Fibroblast of lung (primary cell): ENCODE measurements around the gene CNTFR. TPM values are rescaled to one million over a fixed set of nuclear protein-coding genes. Genes with fewer than 3 reads are reported as not detected.

Experiments
- DNase-seq, 2 donors: peaks; one replicate each; pipeline versions ENCODE4 v3.0.0 to v3.0.0-alpha.2; 2010; ENCODE audit warnings: low read depth in 2 of 2
- H2AFZ ChIP-seq: 2 replicates; pipeline ENCODE4 v1.5.1; 2012; ENCODE audit warnings: low read length, control low read depth, inconsistent platforms
- H3K27ac ChIP-seq: 2 replicates; pipeline ENCODE4 v1.5.1; 2011; ENCODE audit warnings: low read length, control low read depth; ENCODE audit not compliant: insufficient read depth
- H3K27me3 ChIP-seq: 2 replicates; pipeline ENCODE4 v1.5.1; 2011; ENCODE audit warnings: mild to moderate bottlenecking, low read length; ENCODE audit not compliant: control insufficient read depth, insufficient read depth
- H3K36me3 ChIP-seq: 2 replicates; pipeline ENCODE4 v1.5.1; 2011; ENCODE audit warnings: low read length; ENCODE audit not compliant: control insufficient read depth, insufficient read depth
- H3K4me1 ChIP-seq: 2 replicates; pipeline ENCODE4 v1.5.1; 2011; ENCODE audit warnings: low read length; ENCODE audit not compliant: control insufficient read depth, insufficient read depth; ENCODE audit errors: extremely low read depth
- H3K4me2 ChIP-seq: 2 replicates; pipeline ENCODE4 v1.5.1; 2011; ENCODE audit warnings: low read length, control low read depth; ENCODE audit not compliant: insufficient read depth; ENCODE audit errors: extremely low read depth
- H3K4me3 ChIP-seq, 4 experiments: fragments of 200-600 bp in 1 of 4; sonication (generic) in 1 of 4; replicated peaks in 1 of 4; 2 replicates each; pipeline ENCODE4 v1.5.1; 2011 to 2016; ENCODE audit warnings: low read length in 4 of 4, low read depth in 3 of 4, mild to moderate bottlenecking in 3 of 4, control low read depth in 2 of 4, inconsistent platforms in 1 of 4, mixed read lengths in 1 of 4; ENCODE audit not compliant: insufficient read depth in 1 of 4; ENCODE audit errors: control extremely low read depth in 1 of 4
- H3K79me2 ChIP-seq: 2 replicates; pipeline ENCODE4 v1.5.1; 2012; ENCODE audit warnings: mild to moderate bottlenecking, low read length, inconsistent platforms; ENCODE audit not compliant: control insufficient read depth, insufficient read depth
- H3K9ac ChIP-seq: 2 replicates; pipeline ENCODE4 v1.5.1; 2011; ENCODE audit warnings: mild to moderate bottlenecking, low read length, control low read depth; ENCODE audit not compliant: insufficient read depth
- H3K9me3 ChIP-seq: 2 replicates; pipeline ENCODE4 v1.5.1; 2012; ENCODE audit warnings: low read depth, low read length; ENCODE audit not compliant: control insufficient read depth, insufficient read depth
- H4K20me1 ChIP-seq: 2 replicates; pipeline ENCODE4 v1.5.1; 2011; ENCODE audit warnings: low read length; ENCODE audit not compliant: control insufficient read depth, insufficient read depth; ENCODE audit errors: extremely low read depth
- EZH2 ChIP-seq: IDR thresholded peaks from 2 replicates; pipeline ENCODE4 v1.5.1; 2012; ENCODE audit warnings: low read length, control low read depth, mild to moderate bottlenecking; ENCODE audit errors: missing control alignments
- polyA plus RNA-seq, 2 donors: library from polyadenylated mRNA; depleted of rRNA in 1 of 2; stranded (reverse) in 1 of 2; unstranded in 1 of 2; fragments of >200 nt; gene quantifications; 2 replicates each; pipeline ENCODE4 v1.2.1, GENCODE V29; 2011 to 2012; ENCODE audit warnings: missing spikeins in 1 of 2
- total RNA-seq: library from RNA; depleted of rRNA; stranded (reverse); fragments of >200 nt; gene quantifications from 2 replicates; pipeline ENCODE4 v1.2.1, GENCODE V29; 2014
- TF ChIP-seq, protein P1 (sequence below), 2 donors: IDR thresholded peaks in 1 of 2; conservative IDR thresholded peaks in 1 of 2; 1 replicate in 1 of 2; 2 replicates in 1 of 2; pipeline ENCODE4 v1.5.1; 2011 to 2012; ENCODE audit warnings: low read length in 2 of 2, control low read depth in 1 of 2, inconsistent platforms in 1 of 2, low read depth in 1 of 2, mild to moderate bottlenecking in 1 of 2

The CNTFR gene
- total and polyA plus RNA-seq, 2 donors (not counting 1 experiment from before 2014, with no cell fraction given) = not detected

- Histone ChIP-seq H3K9me3 (no peaks in the 10 kb centered on the region), H3K9ac (no peak overlapping the region), H3K27me3 (peaks cover 58% of the 10 kb centered on the region), H3K27ac (no peak overlapping the region), H2AFZ (no peak overlapping the region), H3K4me2 (no peak overlapping the region), H3K4me1 (no peaks in the 10 kb centered on the region), H3K4me3 (no peak overlapping the region), H4K20me1 (no peaks in the 10 kb centered on the region), H3K79me2 (no peaks in the 10 kb centered on the region), H3K36me3 (no peaks in the 10 kb centered on the region)
- TF ChIP-seq, protein P1, sequence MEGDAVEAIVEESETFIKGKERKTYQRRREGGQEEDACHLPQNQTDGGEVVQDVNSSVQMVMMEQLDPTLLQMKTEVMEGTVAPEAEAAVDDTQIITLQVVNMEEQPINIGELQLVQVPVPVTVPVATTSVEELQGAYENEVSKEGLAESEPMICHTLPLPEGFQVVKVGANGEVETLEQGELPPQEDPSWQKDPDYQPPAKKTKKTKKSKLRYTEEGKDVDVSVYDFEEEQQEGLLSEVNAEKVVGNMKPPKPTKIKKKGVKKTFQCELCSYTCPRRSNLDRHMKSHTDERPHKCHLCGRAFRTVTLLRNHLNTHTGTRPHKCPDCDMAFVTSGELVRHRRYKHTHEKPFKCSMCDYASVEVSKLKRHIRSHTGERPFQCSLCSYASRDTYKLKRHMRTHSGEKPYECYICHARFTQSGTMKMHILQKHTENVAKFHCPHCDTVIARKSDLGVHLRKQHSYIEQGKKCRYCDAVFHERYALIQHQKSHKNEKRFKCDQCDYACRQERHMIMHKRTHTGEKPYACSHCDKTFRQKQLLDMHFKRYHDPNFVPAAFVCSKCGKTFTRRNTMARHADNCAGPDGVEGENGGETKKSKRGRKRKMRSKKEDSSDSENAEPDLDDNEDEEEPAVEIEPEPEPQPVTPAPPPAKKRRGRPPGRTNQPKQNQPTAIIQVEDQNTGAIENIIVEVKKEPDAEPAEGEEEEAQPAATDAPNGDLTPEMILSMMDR (conservative IDR thresholded peaks at IDR 0.05 in 1 of 2, IDR thresholded peaks at IDR 0.05 in 1 of 2; ENCODE audit: low read depth in 1 of 2, low read length in 2 of 2) = no peak
- no peak for TF ChIP-seq EZH2
- no peak for DNase-seq
Observed at GRCh38 chr9:34585946-34586669, 3.4 kb downstream of the CNTFR start.

DNA sequence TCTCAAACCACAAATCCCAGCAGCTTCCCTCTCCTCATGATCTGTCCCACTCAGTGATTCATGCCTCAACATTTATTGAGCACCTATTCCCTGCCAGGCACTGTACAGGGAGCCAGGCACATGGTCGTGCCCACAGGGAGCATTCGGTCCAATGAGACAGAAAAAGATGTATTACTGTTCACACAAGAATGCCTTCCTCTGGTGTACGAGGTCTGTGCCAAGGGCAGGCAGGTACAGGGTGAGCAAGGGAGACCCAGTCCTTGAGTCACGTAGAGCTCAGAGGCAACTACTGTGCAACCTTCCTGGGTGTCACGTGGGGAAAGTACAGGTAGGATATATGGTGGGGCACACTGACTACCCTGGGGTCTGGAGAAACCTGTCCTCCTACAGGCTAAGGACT, 4.6 kb downstream of the CNTFR start:
- H3K9me3 ChIP-seq = no peaks in the 10 kb centered on the region
- H2AFZ ChIP-seq = no peak overlapping the region
- no peaks in the 10 kb centered on the region for H3K36me3 ChIP-seq
- H3K4me2 ChIP-seq = no peak overlapping the region
- H3K4me3 ChIP-seq = no peak overlapping the region
- no peak overlapping the region for H3K27ac ChIP-seq
- no peaks in the 10 kb centered on the region for H4K20me1 ChIP-seq
- peak; percentile 26 for TF ChIP-seq EZH2
- TF ChIP-seq, protein P1 (conservative IDR thresholded peaks at IDR 0.05 in 1 of 2, IDR thresholded peaks at IDR 0.05 in 1 of 2; ENCODE audit: low read depth in 1 of 2, low read length in 2 of 2) = no peak
- H3K27me3 ChIP-seq = peaks cover 58% of the 10 kb centered on the region
- no peak overlapping the region for H3K9ac ChIP-seq
- no peaks in the 10 kb centered on the region for H3K4me1 ChIP-seq
- DNase-seq = no peak
- H3K79me2 ChIP-seq = no peaks in the 10 kb centered on the region

- Histone ChIP-seq H3K4me3 (no peak overlapping the region), H3K4me2 (no peak overlapping the region), H3K27me3 (peaks cover 60% of the 10 kb centered on the region), H3K36me3 (no peaks in the 10 kb centered on the region), H3K9ac (no peak overlapping the region), H3K79me2 (no peaks in the 10 kb centered on the region), H2AFZ (no peak overlapping the region), H3K9me3 (no peaks in the 10 kb centered on the region), H3K4me1 (no peaks in the 10 kb centered on the region), H3K27ac (no peak overlapping the region), H4K20me1 (no peaks in the 10 kb centered on the region)
- TF ChIP-seq, protein P1 (conservative IDR thresholded peaks at IDR 0.05 in 1 of 2, IDR thresholded peaks at IDR 0.05 in 1 of 2; ENCODE audit: low read depth in 1 of 2, low read length in 2 of 2) = no peak
- no peak for DNase-seq
Observed at GRCh38 chr9:34582787-34583186, 6.7 kb downstream of the CNTFR start.
